Hematopoietic multipotent progenitor cell treated with erythropoietin and hydrocortisone succinate and interleukin-3 and kit ligand, for 4 days (in vitro differentiated cells): ENCODE measurements around the gene ZNF333.

Experiments used
- DNase-seq: peaks from one replicate; pipeline ENCODE4 v3.0.0-alpha.2; 2015

Gene ZNF333

DNA sequence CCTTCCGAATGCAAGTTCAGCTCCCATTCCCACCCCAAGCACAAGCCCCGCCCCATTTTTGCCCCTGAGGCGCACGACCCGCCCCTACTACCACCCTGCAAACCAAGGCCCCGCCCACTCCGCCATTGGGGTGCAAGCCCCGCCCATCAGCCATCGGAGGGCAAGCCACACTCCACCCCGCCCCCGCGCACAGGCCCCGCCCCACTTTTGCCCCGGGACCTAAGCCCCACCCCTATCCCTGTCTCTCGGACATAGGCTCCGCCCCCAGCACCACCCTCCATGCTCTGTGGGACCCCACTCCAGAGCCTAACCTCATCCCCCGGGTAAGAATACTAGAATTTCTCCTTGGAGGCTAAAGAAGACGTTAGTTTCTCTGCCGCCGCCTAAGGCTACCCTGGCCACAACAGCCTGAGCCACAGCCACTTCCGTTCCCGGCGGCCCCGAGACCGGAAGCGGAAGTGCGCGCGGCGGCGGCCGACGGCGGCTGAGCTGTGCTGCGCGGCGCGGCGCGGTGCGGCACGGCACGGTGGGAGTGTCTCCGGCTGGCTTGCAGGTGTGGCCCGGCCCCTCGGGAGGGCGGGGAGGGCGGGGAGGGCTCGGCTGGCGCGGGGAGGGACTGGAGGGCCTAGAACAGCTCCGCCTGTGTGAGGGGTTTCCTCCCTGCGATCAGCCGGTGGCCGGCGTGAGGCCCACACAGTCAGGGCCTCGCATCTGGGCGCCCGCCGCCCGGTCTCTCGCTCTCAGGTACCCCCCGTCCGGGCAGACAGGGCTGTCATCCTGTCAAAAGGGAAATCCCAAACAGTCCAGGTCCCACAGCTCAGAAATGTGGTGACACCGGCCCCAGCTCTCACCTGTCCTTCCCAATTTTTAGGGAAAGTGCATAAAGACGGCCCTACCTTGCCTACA, at the start of gene ZNF333:
ZNF333 (plus strand) TSS at position 451 of the 906 bp plus-strand sequence. CDS start 3,444 bp downstream, outside the sequence.
- peak; percentile 98 for DNase-seq

DNA sequence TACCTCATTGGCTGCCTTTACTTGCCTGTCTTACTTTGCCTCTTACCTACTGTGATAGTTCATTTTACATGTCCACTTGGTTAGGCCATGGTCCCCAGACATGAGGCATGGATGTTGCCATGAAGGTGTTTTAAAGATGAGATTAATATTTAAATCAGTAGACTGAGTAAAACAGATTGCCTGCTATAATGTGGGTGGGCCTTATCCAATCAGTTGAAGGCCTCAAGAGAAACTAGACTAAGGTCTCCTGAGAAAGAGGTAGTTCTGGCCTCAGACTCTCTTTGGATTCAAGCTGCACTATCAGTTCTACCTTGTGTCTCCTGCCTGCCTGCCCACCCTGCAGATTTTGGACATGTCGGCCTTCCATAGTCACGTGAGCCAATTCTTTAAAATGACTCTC, 41.3 kb upstream of the ZNF333 start:
- DNase-seq: no peak

DNA sequence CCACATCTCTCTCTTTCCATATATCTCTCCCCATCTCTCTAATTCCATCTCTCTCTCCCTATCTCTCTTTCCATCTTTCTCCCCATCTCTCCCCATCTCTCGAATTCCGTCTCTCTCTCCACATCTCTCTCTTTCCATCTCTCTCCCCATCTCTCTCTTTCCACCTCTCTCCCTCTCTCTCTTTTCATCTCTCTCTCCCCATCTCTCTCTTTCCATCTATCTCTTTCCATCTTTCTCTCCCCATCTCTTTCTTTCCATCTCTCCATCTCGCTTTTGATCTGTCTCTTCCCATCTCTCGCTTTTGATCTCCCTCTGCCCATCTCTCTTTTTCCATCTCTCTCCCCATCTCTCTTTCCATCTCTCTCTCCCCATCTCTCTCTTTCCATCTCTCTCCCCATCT, 40.8 kb upstream of the ZNF333 start:
- no peak for DNase-seq

DNA sequence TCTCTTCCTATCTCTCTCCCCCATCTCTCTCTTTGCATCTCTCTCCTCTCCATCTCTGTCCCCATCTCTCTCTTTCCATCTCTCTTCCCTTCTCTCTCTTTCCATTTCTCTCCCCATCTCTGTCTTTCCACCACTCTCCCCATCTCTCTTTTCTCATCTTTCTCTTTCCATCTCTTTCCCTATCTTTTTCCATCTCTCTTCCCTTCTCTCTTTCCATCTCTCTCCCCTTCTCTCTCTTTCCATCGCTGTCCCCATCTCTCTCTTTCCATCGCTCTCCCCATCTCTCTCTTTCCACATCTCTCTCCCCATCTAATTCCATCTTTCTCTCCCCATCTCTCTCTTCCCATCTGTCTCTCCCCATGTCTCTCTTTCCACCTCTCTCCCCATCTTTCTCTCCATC, 39.7 kb upstream of the ZNF333 start:
- no peak for DNase-seq

DNA sequence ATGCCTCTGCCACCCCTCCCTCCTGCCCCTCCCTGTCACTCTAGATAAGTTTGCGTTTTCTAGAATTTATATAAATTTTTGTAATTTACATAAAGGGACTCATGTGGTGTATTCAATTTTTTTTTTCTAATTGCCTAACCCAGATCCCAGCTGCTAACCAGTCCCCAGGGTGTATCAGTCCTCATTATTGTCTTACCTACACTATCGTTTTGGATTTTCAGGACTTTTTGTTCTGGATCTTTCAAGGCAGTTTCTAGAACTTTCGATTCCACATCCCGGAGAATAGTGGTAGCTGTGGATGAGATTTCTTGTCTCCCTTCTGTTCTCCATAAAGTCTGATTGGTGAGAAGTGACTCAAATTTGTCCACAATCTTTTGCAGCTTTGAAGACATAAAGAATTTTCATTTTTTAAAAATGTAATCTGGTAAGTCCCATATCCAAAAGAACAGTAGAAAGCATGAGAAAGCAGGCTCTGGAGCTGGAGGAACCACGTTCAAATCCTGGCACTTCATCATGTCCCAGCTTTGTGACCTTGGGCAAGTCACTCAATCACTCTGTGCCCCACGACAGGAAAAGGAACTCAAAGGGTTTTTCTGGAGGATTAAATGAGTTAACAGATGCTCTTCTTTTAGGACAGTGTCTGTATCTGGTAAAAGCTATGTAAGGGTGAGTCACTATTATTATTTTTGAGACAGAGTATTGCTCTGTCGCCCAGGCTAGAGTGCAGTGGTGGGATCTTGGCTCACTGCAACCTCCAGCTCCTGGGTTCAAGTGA, 34.9 kb upstream of the ZNF333 start:
- no peak for DNase-seq

DNA sequence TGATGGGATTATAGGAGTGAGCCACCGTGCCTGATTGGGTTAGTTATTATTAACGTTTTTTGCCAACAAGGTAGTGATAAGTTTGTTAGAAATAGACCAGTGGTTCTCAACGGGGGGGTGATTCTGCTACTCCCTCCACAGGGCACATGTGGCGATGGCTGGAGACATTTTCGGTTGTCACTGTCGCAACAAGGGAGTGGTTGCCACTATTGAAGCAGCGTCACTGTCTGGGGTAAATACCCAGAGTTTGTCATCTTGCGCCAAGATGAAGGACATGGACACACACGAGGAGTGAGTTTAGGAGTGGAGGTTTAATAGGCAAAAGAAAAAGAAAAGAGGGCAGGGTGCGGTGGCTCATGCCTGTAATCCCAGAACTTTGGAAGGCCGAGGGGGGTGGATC, 34.1 kb upstream of the ZNF333 start:
- DNase-seq: no peak

DNA sequence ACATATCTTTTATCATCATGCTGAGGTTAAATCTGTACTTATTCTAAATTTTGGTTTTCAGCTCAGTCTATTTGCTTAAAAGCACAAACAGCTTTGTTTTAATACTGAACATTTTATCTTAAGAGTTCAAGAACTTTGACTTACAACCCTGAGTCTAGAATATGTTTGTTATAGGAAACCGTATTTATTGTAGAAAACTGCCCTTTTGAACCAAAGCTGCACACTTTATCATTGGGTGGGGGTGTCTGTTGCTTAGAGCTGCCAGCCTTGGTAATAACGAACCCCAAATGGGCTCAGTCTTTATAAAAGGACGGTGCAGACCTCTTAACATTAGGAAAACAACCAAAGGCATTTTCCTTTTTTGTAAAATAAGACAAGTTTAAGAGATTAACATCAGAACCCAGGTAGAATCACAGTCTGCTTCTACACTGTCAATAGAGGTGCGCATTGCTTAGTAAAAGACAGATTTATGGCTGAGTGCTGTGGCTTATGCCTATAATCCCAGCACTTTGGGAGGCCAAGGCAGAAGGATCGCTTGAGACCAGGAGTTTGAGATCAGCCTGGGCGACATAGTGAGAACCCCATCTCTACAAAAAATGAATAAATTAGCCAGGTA, 29.9 kb upstream of the ZNF333 start:
- no peak for DNase-seq

DNA sequence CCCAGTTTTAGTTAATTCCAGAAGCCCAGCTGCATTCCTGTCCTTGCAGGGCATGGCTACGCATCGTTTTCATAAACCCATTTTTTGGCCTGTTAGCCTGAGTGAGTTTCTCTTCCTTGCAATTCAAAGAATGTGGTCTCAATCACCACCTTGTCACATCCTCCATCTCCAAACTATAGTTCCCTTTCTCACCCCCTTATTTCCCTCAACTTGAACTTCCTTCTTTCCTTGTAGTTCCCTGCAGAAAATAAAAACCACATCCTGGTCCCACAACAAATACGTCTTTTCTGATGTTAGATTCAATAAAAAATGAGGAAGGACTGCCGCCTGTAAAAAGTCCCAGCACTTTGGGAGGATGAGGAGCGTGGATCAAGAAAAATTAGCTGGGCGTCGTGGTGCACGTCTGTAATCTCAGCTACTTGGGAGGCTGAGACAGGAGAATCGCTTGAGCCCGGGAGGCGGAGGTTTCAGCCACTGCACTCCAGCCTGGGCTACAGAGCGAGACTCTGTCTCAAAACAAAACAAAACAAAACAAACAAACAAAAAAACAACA, 28.4 kb upstream of the ZNF333 start:
- peak; percentile 24 for DNase-seq

DNA sequence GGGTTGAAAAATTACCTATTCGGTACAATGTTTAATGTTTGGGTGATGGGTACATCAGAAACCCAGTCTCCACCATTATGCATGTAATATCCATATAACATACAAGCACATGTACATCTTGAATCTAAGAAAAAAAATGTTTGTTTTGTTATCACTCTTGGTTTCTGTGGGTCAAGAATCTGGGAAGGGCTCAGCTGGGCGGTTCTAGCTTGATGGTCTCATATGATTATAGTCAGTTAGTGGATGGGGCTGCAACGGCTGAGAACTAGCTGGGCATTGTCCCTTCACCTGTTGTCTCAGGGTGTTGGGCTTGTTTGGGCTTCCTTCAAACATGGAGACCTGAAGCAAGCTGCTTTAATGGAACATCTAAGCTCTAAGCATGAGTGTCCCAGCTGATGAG, 19.9 kb upstream of the ZNF333 start:
- no peak for DNase-seq

DNA sequence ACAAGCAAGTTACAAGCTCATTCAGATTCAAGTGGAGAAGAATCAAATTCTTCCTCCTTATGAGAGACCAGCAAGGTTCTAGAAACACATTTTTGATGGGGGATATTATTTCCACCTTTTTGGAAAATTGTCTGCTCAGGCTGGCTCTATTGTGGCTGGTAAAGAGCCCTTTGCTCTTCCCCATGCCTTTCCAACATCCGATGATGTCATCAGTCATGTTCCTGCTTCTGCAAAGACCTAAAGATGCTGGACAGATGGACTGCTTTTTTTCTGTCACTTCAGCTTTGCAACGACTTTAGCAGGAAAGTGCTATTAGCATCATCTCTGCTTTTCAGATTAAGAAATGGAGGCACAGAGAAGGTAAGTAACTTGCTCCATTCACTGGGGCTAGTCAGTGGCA, 19.4 kb upstream of the ZNF333 start:
- no peak for DNase-seq

DNA sequence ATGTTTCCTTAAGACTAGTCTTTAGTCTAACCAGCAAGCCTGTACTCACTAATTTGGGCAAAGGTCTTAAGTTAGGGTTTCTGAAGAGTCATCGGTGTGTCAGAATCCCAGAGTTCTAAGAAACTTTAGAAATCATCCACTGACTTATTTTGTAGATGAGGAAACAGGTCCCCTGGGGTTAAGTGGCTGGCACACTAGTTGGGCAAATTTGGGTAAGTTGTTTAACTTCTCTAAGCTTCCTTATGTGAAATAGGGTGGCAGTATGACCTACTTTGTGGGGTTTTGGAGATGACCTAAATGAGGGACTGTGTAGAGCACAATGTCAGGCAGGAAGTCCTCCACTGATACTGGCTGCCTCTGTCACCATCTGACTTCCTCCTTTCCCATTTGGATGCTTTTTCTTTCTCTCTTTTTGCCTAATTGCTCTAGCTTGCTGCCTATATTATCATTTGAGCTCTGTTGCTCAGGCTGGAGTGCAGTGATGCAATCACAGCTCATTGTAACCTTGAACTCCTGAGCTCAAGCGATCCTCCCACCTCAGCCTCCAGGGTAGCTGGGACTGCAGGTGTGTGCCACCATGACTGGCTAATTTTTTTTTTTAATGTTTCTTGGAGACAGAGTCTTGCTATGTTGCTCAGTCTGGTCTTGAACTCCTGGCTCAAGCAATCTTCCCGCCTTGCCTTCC, 17.5 kb upstream of the ZNF333 start:
- peak; percentile 66 for DNase-seq

DNA sequence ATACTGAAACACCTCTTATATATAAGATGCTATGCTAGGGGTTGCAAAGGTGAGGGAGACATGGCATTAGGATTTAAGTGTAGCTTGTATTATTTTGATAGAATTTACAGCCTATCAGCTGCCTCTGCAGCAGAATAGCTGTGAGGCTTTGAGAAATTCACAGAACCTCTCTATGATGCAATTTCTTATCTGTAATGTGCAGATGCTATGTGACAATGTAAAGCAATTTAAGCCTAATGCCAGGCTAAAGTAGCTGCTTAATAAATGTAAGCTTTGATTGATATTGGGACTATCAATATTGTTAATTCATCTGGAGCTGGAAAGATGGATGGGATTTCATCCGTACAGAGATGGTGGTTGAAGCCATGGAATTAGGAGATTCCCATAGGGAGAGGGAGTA, 16.8 kb upstream of the ZNF333 start:
- peak; percentile 83 for DNase-seq

DNA sequence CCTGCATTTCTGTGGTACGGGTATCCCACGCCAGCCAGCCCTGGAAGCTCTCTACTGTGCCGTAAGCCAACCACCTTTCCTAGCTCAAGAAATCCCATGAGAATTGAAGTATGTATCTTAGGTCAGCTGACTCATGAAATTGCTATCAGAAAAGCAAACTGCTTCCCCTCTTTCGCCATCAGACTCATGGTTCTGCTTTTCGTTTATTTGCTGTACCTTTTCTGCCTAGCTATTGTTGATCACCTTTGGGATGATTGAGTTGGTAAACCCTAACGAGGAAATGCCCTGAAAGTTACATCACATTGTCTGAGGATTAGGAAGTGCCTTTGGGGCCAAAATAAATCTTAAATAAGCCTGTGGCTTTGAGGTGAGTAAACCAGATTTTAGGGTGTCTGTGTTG, 15.1 kb upstream of the ZNF333 start, which contains the start of gene ADGRE3:
ADGRE3 (minus strand) TSS at position 81 of the 400 bp plus-strand sequence; CDS start at position 7, 74 bp downstream.
- peak; percentile 62 for DNase-seq

DNA sequence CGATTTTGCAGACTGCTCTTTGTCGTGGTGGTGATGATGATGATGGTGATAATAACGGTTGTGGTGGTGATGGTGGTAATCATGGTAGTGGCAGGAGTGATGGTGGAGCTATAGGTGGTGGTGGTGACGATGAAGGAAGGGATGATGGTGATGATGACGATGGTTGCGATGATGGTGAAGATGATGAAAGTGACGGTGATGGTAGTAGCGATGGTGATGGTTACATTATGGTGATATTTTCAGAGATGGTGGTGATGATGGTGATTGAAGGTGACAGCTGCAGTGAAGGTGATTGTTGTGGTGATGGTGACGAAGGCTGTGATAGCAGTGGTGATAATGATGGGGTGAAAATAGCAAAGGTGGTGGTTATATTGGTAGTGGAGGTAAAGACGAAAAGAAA, 13.1 kb upstream of the ZNF333 start:
- no peak for DNase-seq

DNA sequence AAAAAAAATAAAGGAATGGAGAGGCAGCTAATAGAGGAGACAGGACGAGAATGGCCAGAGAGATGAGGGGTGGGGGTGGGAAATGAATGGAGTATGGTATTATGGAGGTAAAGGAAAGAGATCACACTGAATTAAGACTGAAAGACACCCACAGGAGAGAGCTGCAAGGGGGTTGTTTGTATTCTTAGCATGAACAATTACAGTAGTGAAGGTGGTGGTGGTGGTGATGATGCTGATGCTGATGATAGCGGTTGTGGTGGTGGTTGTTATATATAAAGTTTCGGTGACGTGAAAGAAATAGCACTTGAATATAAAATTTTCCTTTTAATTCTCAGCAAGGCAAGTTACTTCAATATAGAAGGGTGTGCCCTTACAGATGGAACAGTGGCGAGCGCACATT, 12.4 kb upstream of the ZNF333 start:
- no peak for DNase-seq

DNA sequence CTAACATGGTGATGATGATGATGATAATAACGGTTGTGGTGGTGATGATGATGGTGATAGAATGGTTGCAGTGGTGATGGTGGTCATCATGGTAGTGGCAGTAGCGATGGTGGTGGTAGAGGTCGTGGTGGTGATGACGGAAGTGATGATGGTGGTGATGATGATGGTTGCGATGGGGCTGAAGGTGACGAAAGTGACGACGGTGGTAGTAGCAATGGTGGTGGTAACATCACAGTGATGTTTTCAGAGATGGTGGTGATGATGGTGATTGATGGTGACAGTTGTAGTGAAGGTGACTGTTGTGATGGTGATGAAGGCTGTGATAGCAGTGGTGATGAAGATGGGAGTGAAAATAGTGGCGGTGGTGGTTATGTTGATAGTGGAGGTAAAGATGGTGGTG, 11.6 kb upstream of the ZNF333 start:
- DNase-seq: no peak

DNA sequence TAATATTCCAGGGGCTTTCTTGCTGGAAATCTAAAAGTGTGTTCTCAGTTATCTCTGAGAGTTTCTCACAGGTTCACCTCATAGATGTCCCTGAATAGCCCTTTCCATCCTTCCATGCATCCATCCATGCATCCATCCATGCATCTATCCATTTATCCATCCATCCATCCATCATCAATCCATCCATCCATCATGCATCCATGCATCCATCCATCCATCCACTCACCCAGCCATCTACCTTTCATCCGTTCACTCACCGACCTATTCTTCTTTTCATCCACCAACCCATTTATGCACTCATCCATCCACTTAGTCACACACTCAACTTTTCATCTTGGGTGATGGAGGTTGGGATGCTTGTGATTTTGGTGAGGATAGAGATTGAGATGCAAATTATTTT, 7.8 kb upstream of the ZNF333 start:
- DNase-seq: no peak

DNA sequence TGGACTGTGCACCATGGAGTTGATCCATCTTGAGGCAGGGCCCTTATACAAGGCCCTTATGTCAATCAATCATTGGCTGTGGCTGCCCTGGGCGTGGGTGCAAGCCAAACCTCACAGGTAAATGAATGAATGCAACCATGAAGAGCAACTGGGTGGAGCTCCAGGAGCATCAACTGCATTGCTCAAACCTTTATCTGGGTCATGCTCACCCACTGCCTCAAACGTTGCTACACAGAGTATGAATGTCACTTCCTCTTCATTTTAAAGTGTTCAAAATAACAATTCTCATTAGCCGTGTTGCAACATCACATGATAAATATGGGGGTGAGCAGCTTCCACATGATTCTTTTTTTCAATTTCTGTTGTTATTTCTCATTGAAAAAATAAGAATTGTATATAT, 6.4 kb upstream of the ZNF333 start:
- DNase-seq: peak; percentile 78

DNA sequence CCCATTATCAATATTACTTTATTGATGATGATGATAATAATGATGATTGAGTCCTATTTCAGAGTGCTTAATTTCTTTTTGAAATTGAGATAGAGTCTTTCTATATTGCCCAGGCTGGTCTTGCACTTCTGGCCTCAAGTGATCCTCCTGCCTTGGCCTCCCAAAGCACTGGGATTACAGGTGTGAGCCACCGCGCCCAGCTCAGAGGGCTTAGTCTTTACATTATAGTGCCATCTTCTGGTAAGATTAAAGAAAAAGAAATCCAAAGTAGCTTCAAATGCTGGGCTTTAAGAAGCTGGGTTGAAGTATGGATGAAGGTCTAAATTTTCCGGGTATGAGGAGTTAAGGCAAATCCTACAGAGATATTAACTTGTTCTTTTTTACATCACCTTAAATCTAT, 3.4 kb upstream of the ZNF333 start:
- DNase-seq: peak; percentile 67

DNA sequence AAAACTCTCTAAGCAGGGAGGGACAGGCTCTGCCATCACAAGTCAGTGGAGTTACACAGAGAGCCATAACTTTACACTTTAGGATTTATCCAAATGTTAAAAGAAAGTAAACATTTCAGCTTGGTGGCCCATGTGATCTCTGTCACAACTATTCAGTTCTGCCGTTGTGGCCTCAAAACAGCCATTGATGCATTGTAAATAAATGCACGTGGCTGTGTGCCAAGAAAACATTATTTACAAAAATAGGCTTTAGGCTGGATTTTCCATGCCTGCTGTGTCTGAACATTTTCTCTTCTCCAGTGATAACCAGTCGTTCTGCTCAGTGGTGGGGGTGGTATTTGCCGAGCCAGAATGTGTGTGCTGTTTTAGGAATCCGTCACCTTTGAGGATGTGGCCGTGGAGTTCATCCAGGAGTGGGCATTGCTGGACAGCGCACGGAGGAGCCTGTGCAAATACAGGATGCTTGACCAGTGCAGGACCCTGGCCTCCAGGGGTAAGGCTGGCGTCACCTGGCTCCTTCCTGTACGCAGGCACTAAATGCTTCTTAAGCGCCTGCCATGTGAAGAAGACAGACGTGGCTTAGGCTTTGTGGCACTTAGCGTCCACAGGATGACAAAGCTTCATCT, 4.9 kb downstream of the ZNF333 start:
- DNase-seq: no peak

DNA sequence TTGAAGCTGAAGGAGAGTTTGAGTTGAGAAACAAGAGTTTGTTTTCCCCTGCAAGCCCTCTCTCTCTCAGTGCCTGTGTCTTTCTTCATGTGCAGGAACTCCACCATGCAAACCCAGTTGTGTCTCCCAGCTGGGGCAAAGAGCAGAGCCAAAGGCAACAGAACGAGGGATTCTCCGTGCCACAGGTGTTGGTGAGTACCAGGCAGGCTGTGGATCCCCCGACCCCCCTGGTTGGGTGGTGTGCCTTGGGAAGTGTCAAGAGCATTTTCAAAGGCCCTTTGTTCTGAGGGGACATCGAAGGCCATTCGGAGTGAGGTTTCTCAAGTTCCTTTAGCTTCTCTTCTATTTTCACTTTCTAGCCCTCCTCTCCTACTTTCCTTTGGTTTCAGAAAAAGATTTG, 5.6 kb downstream of the ZNF333 start:
- no peak for DNase-seq

DNA sequence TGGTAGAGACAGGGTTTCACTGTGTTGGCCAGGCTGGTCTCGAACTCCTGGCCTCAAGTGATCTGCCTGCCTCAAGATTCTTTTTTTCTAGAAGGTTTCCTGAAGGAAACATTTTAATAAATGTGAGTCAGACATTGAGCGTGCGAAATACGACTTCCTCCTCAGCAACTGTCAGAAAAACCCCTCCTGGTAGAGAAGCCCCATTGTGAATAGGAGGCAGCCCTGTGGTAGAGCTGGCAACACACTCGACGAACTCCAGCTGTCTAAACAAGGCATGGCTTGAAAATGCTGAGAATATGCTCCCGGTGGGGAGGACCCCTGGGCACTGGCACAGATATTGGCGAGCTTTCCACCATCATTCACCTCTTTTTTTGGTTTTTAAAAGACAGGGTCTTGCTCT, 9.8 kb downstream of the ZNF333 start:
- peak; percentile 16 for DNase-seq
